ENCODE data around the gene UBFD1. TPM values are rescaled to one million over a fixed set of nuclear protein-coding genes. Genes with fewer than 3 reads are reported as not detected.
A peak's percentile ranks its signal among the peaks of the same experiment; 100 is the strongest.

The UBFD1 gene
- total RNA-seq, 2 experiments from 2014 or later = 53.9 to 54.4 TPM

GRCh38 chr16:23557779-23558702 is 514 bp downstream of the UBFD1 start:
- DNase-seq = no peak
- ChIA-PET POLR2A (interaction anchor here (0.5 to 1.5 kb wide), 7 partner anchors 13 to 1456 kb away, joined by 3 to 6 read pairs (median 3); partner anchors contain the start of genes COG7, DCTN5 and PALB2), CTCF (interaction anchor here (0.7 to 3.7 kb wide), 11 partner anchors 10 to 173 kb away, joined by 3 to 13 read pairs (median 3); partner anchors contain the start of genes DCTN5, NDUFAB1 and PALB2)
- no peaks in the 10 kb centered on the region for H3K27me3 Mint-ChIP-seq
- H3K9me3 Mint-ChIP-seq = no peaks in the 10 kb centered on the region
- intact Hi-C loops (cut with micrococcal nuclease) = loop anchor here (1.0 to 5.0 kb wide), 6 partner anchors 38 to 119 kb away; partner anchors contain the start of genes COG7, DCTN5, GGA2 and NDUFAB1
- peak overlapping the region; percentile 85 for H3K27ac Mint-ChIP-seq
- peaks cover 41% of the 10 kb centered on the region for H3K4me1 Mint-ChIP-seq (ENCODE audit: low read depth)
- H3K36me3 Mint-ChIP-seq = peaks cover 23% of the 10 kb centered on the region
- peak overlapping the region; percentile 90 for H3K4me3 Mint-ChIP-seq

GRCh38 chr16:23561586-23561985 is 4.1 kb downstream of the UBFD1 start:
- ChIA-PET POLR2A (no interaction called here), CTCF (interaction anchor here (1.0 to 2.2 kb wide), 2 partner anchors 16 to 35 kb away, joined by 4 to 12 read pairs; partner anchors contain the start of gene NDUFAB1)
- Mint-ChIP-seq H3K9me3 (no peaks in the 10 kb centered on the region), H3K36me3 (peaks cover 35% of the 10 kb centered on the region), H3K27me3 (no peaks in the 10 kb centered on the region), H3K4me1 (ENCODE audit: low read depth) (peaks cover 30% of the 10 kb centered on the region), H3K4me3 (no peak overlapping the region), H3K27ac (peak overlapping the region; percentile 49)
- intact Hi-C loops (cut with micrococcal nuclease) = no loop called here
- DNase-seq = no peak

- intact Hi-C loops (cut with micrococcal nuclease) = no loop called here
- H3K27ac Mint-ChIP-seq = no peak overlapping the region
- no peak for DNase-seq
- ChIA-PET CTCF (interaction anchor here (2.2 kb wide), 1 partner anchor 35 kb away, joined by 12 read pairs; the partner anchor contains the start of gene NDUFAB1), POLR2A (interaction anchor here (1.2 kb wide), 1 partner anchor 14 kb away, joined by 3 read pairs; no protein-coding TSS in a partner anchor)
- peaks cover 39% of the 10 kb centered on the region for H3K36me3 Mint-ChIP-seq
- no peaks in the 10 kb centered on the region for H3K9me3 Mint-ChIP-seq
- no peaks in the 10 kb centered on the region for H3K27me3 Mint-ChIP-seq
- H3K4me3 Mint-ChIP-seq = no peak overlapping the region
- H3K4me1 Mint-ChIP-seq (ENCODE audit: low read depth) = peaks cover 25% of the 10 kb centered on the region
Observed at GRCh38 chr16:23562505-23562904, 5.0 kb downstream of the UBFD1 start.

GRCh38 chr16:23563186-23563585 is 5.7 kb downstream of the UBFD1 start:
- Mint-ChIP-seq H3K4me1 (ENCODE audit: low read depth) (peaks cover 25% of the 10 kb centered on the region), H3K36me3 (peaks cover 42% of the 10 kb centered on the region), H3K4me3 (no peak overlapping the region), H3K27me3 (no peaks in the 10 kb centered on the region), H3K27ac (no peak overlapping the region), H3K9me3 (no peaks in the 10 kb centered on the region)
- DNase-seq = no peak
- intact Hi-C loops (cut with micrococcal nuclease) = no loop called here
- CTCF ChIA-PET = interaction anchor here (2.2 kb wide), 1 partner anchor 34 kb away, joined by 12 read pairs; the partner anchor contains the start of gene NDUFAB1
- POLR2A ChIA-PET = interaction anchor here (1.2 kb wide), 1 partner anchor 13 kb away, joined by 3 read pairs; no protein-coding TSS in a partner anchor

- no peak for DNase-seq
- POLR2A ChIA-PET = interaction anchor here (0.5 kb wide), 1 partner anchor 68 kb away, joined by 3 read pairs; no protein-coding TSS in a partner anchor
- CTCF ChIA-PET = no interaction called here
- Mint-ChIP-seq H3K27me3 (no peaks in the 10 kb centered on the region), H3K4me3 (no peak overlapping the region), H3K36me3 (peaks cover 46% of the 10 kb centered on the region), H3K9me3 (no peaks in the 10 kb centered on the region), H3K4me1 (ENCODE audit: low read depth) (peaks cover 14% of the 10 kb centered on the region), H3K27ac (no peak overlapping the region)
- intact Hi-C loops (cut with micrococcal nuclease) = no loop called here
Observed at GRCh38 chr16:23564575-23565363, 7.2 kb downstream of the UBFD1 start.

- Mint-ChIP-seq H3K36me3 (peaks cover 53% of the 10 kb centered on the region), H3K9me3 (no peaks in the 10 kb centered on the region), H3K4me3 (no peak overlapping the region), H3K27me3 (no peaks in the 10 kb centered on the region), H3K27ac (no peak overlapping the region), H3K4me1 (ENCODE audit: low read depth) (peaks cover 2% of the 10 kb centered on the region)
- CTCF ChIA-PET = no interaction called here
- intact Hi-C loops (cut with micrococcal nuclease) = no loop called here
- POLR2A ChIA-PET = no interaction called here
- no peak for DNase-seq
Observed at GRCh38 chr16:23566724-23567123, 9.2 kb downstream of the UBFD1 start.

GRCh38 chr16:23567602-23568001 is 10.1 kb downstream of the UBFD1 start:
- Mint-ChIP-seq H3K4me3 (no peak overlapping the region), H3K4me1 (ENCODE audit: low read depth) (peaks cover 2% of the 10 kb centered on the region), H3K27ac (no peak overlapping the region), H3K27me3 (no peaks in the 10 kb centered on the region), H3K9me3 (no peaks in the 10 kb centered on the region), H3K36me3 (peaks cover 50% of the 10 kb centered on the region)
- POLR2A ChIA-PET = no interaction called here
- intact Hi-C loops (cut with micrococcal nuclease) = no loop called here
- no peak for DNase-seq
- CTCF ChIA-PET = no interaction called here

GRCh38 chr16:23570992-23571632 is 13.6 kb downstream of the UBFD1 start:
- intact Hi-C loops (cut with micrococcal nuclease) = no loop called here
- CTCF ChIA-PET = no interaction called here
- Mint-ChIP-seq H3K4me1 (ENCODE audit: low read depth) (peaks cover 2% of the 10 kb centered on the region), H3K27me3 (no peaks in the 10 kb centered on the region), H3K27ac (no peak overlapping the region), H3K36me3 (peaks cover 33% of the 10 kb centered on the region), H3K9me3 (no peaks in the 10 kb centered on the region), H3K4me3 (no peak overlapping the region)
- POLR2A ChIA-PET = interaction anchor here (1.4 kb wide), 1 partner anchor 14 kb away, joined by 3 read pairs; the partner anchor contains the start of genes EARS2 and UBFD1
- DNase-seq = no peak

- intact Hi-C loops (cut with micrococcal nuclease) = no loop called here
- POLR2A ChIA-PET = interaction anchor here (1.4 kb wide), 1 partner anchor 14 kb away, joined by 3 read pairs; the partner anchor contains the start of genes EARS2 and UBFD1
- H3K9me3 Mint-ChIP-seq = no peaks in the 10 kb centered on the region
- peaks cover 30% of the 10 kb centered on the region for H3K36me3 Mint-ChIP-seq
- no peak overlapping the region for H3K4me3 Mint-ChIP-seq
- H3K27ac Mint-ChIP-seq = no peak overlapping the region
- no peaks in the 10 kb centered on the region for H3K27me3 Mint-ChIP-seq
- no peak for DNase-seq
- CTCF ChIA-PET = interaction anchor here (0.9 kb wide), 1 partner anchor 14 kb away, joined by 3 read pairs; the partner anchor contains the start of gene UBFD1
- peaks cover 2% of the 10 kb centered on the region for H3K4me1 Mint-ChIP-seq (ENCODE audit: low read depth)
Observed at GRCh38 chr16:23571895-23572294, 14.4 kb downstream of the UBFD1 start.

GRCh38 chr16:23572394-23572793 is 14.9 kb downstream of the UBFD1 start:
- no peak for DNase-seq
- H3K27me3 Mint-ChIP-seq = no peaks in the 10 kb centered on the region
- peaks cover 2% of the 10 kb centered on the region for H3K4me1 Mint-ChIP-seq (ENCODE audit: low read depth)
- no peak overlapping the region for H3K4me3 Mint-ChIP-seq
- POLR2A ChIA-PET = no interaction called here
- CTCF ChIA-PET = interaction anchor here (0.9 kb wide), 1 partner anchor 14 kb away, joined by 3 read pairs; the partner anchor contains the start of gene UBFD1
- intact Hi-C loops (cut with micrococcal nuclease) = no loop called here
- H3K36me3 Mint-ChIP-seq = peaks cover 27% of the 10 kb centered on the region
- no peak overlapping the region for H3K27ac Mint-ChIP-seq
- no peaks in the 10 kb centered on the region for H3K9me3 Mint-ChIP-seq

- Mint-ChIP-seq H3K9me3 (no peaks in the 10 kb centered on the region), H3K27ac (no peak overlapping the region), H3K36me3 (peaks cover 21% of the 10 kb centered on the region), H3K4me3 (no peak overlapping the region), H3K4me1 (ENCODE audit: low read depth) (peaks cover 2% of the 10 kb centered on the region), H3K27me3 (no peaks in the 10 kb centered on the region)
- POLR2A ChIA-PET = no interaction called here
- intact Hi-C loops (cut with micrococcal nuclease) = no loop called here
- CTCF ChIA-PET = no interaction called here
- no peak for DNase-seq
Observed at GRCh38 chr16:23573817-23574216, 16.3 kb downstream of the UBFD1 start.
